KMS-11 (cell line): ENCODE measurements around the gene C7.
"Not testable (repeated sequence)": the region's sequence is repeated elsewhere in the genome, so short reads cannot be mapped to it uniquely, and the experiment has no call there.

ENCODE experiments used
- H2AFZ ChIP-seq: fragments of 200-600 bp; sonication (generic); 2 replicates; pipeline ENCODE4 v1.6.1; 2016; ENCODE audit warnings: antibody characterized with exemption, mixed run types, low read depth
- H3K27ac ChIP-seq: fragments of 200-600 bp; sonication (generic); 2 replicates; pipeline ENCODE4 v1.6.1; 2016; ENCODE audit warnings: mild to moderate bottlenecking, mixed run types
- H3K27me3 ChIP-seq: fragments of 200-600 bp; sonication (generic); 2 replicates; pipeline ENCODE4 v1.6.1; 2017; ENCODE audit warnings: mild to moderate bottlenecking, low read depth, mixed run types, moderate library complexity; ENCODE audit not compliant: insufficient read depth
- H3K36me3 ChIP-seq: fragments of 200-600 bp; sonication (generic); 2 replicates; pipeline ENCODE4 v1.6.1; 2017; ENCODE audit warnings: mild to moderate bottlenecking, mixed run types; ENCODE audit not compliant: insufficient read depth
- H3K4me1 ChIP-seq: fragments of 200-600 bp; sonication (generic); 2 replicates; pipeline ENCODE4 v1.6.1; 2016; ENCODE audit warnings: mild to moderate bottlenecking, low read depth, mixed run types; ENCODE audit not compliant: poor library complexity, severe bottlenecking
- H3K4me2 ChIP-seq: fragments of 200-600 bp; sonication (generic); 2 replicates; pipeline ENCODE4 v1.7.0; 2016; ENCODE audit warnings: mild to moderate bottlenecking, mixed run types
- H3K4me3 ChIP-seq: fragments of 200-600 bp; sonication (generic); IDR thresholded peaks from 2 replicates; pipeline ENCODE4 v1.6.1; 2017; ENCODE audit warnings: low read depth, low read length, mixed read lengths; ENCODE audit not compliant: insufficient read depth
- H3K79me2 ChIP-seq: fragments of 200-600 bp; sonication (generic); 2 replicates; pipeline ENCODE4 v1.6.1; 2016; ENCODE audit warnings: low read depth, mixed run types; ENCODE audit not compliant: insufficient read depth
- H3K9ac ChIP-seq: fragments of 200-600 bp; sonication (generic); 2 replicates; pipeline ENCODE4 v1.6.1; 2016; ENCODE audit warnings: mild to moderate bottlenecking, mixed run types
- H4K20me1 ChIP-seq: fragments of 200-600 bp; sonication (generic); 2 replicates; pipeline ENCODE4 v1.6.1; 2016; ENCODE audit warnings: mild to moderate bottlenecking, mixed run types; ENCODE audit not compliant: insufficient read depth
- CTCF ChIP-seq: fragments of 200-600 bp; sonication (generic); conservative IDR thresholded peaks from 2 replicates; pipeline ENCODE4 v1.6.1; 2017; ENCODE audit warnings: low read depth, mild to moderate bottlenecking, antibody characterized with exemption, low read length, moderate library complexity, mixed read lengths

C7 gene

DNA sequence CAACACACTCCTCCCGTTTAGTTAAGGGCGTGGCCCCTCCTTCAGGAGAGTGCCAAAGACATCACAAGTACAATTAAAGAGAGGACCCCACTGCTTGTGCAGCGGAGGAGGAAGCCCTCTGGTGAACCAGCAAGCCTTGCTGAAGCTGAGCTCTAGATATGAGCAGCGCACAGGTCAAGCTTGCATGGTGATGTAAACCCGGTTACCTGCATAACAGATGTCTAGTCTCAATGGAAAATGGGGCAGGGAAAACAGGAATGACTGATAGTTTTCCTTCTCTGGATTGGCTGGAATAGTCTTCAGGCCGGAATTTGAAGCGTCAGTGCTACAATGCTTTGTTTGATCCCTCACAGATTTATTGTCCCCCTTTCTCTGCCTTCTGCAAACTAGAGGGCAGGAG is 95.6 kb downstream of the C7 start:
- Histone ChIP-seq H2AFZ (no peak overlapping the region), H3K9ac (no peak overlapping the region), H4K20me1 (no peaks in the 10 kb centered on the region), H3K4me3 (no peak overlapping the region), H3K4me2 (no peak overlapping the region), H3K79me2 (no peaks in the 10 kb centered on the region), H3K4me1 (no peaks in the 10 kb centered on the region), H3K27ac (no peak overlapping the region), H3K27me3 (no peaks in the 10 kb centered on the region), H3K36me3 (no peaks in the 10 kb centered on the region)
- no peak for TF ChIP-seq CTCF

DNA sequence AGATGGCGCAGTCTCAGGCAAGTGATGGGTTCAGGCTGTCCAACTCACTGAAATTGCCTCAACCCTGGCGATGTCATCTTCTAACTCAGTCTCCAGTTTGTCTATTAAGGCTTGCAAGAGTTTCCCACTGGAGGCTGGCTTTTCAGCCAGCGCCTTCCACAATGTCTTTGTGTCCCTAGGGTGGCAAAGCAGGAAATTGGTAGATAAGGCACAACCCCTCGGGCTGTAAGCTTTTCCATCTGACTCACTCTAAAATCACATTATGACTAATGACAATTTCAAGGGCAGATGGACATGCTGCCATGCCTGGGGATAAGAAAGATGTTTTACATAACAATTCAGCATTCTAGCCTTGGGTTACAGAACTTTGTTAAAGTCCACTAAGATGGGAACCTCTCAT is 99.9 kb downstream of the C7 start:
- H3K4me2 ChIP-seq, result no peak overlapping the region

DNA sequence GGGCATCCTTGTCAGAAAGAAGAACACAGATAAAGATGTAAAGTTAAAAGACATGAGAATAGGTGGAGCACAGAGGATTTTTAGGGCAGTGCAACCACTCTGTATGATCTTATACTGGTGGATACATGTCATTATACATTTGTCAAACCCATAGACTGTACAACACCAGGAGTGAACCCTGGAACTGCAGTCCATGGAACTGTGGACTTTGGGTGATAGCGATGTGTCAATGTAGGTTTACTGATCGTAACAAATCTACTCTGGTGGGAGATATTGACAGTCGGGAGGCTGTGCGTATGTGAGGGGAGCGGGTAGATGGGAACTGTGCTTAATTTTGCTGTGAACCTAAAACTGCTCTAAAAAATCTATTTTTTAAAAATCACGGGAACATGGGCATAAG is 101.3 kb downstream of the C7 start:
- Histone ChIP-seq H3K27me3 (no peaks in the 10 kb centered on the region), H3K4me3 (no peak overlapping the region), H3K9ac (no peak overlapping the region), H3K79me2 (no peaks in the 10 kb centered on the region), H4K20me1 (no peaks in the 10 kb centered on the region), H3K36me3 (no peaks in the 10 kb centered on the region), H2AFZ (no peak overlapping the region), H3K4me2 (no peak overlapping the region), H3K27ac (no peak overlapping the region), H3K4me1 (peaks cover 5% of the 10 kb centered on the region)
- TF ChIP-seq CTCF, result no peak

More for the DNA sequence above, 99.9 kb downstream of the C7 start:
- H3K27ac ChIP-seq, result no peak overlapping the region
- no peak for TF ChIP-seq CTCF
- H2AFZ ChIP-seq, result no peak overlapping the region
- H3K79me2 ChIP-seq, result no peaks in the 10 kb centered on the region
- peaks cover 5% of the 10 kb centered on the region for H3K4me1 ChIP-seq
- no peaks in the 10 kb centered on the region for H3K36me3 ChIP-seq
- no peaks in the 10 kb centered on the region for H4K20me1 ChIP-seq
- H3K4me3 ChIP-seq, result no peak overlapping the region
- no peak overlapping the region for H3K9ac ChIP-seq
- no peaks in the 10 kb centered on the region for H3K27me3 ChIP-seq

DNA sequence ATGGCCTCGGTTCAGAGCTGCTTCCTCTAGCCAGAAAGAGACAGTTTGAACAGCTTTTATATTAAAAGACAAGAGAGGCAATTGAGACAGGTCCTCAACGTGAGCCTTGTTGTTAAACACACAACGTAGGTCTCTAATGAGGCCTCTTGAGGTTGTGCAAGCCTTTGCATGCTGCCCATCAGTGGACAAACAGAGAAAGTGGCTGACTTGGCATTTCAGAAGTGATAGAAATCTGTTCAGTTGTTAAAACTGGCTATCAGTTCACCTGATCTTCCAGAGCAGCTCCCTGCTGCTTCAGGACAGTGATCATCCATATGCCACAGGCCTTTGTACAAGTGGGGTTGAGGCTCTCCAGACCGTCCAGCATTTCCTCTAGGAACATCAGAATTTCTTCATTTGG is 103.0 kb downstream of the C7 start:
- no peak for TF ChIP-seq CTCF
- Histone ChIP-seq H3K4me1 (peaks cover 5% of the 10 kb centered on the region), H3K9ac (no peak overlapping the region), H3K4me2 (no peak overlapping the region), H3K27ac (no peak overlapping the region), H3K27me3 (no peaks in the 10 kb centered on the region), H3K4me3 (no peak overlapping the region), H4K20me1 (no peaks in the 10 kb centered on the region), H3K79me2 (no peaks in the 10 kb centered on the region), H3K36me3 (no peaks in the 10 kb centered on the region), H2AFZ (no peak overlapping the region)

DNA sequence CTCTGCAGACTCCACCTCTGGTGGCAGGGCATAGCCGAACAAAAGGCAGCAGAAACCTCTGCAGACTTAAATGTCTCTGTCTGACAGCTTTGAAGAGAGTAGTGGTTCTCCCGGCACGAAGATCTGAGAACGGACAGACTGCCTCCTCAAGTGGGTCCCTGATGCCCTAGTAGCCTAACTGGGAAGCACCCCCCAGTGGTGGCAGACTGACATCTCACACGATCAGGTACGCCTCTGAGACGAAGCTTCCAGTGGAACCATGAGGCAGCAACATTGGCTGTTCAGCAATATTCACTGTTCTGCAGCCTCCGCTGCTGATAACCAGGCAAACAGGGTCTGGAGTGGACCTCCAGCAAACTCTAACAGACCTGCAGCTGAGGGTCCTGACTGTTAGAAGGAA is 113.3 kb downstream of the C7 start:
- not testable (repeated sequence) for H3K9ac ChIP-seq, H3K4me2 ChIP-seq, H2AFZ ChIP-seq, H3K79me2 ChIP-seq, H3K4me1 ChIP-seq, H4K20me1 ChIP-seq, H3K27ac ChIP-seq, H3K36me3 ChIP-seq, H3K27me3 ChIP-seq, H3K4me3 ChIP-seq
